H1 (cell line): ENCODE results near the gene TAF5. TPM values are rescaled to one million over a fixed set of nuclear protein-coding genes. Genes with fewer than 3 reads are reported as not detected.
A peak's percentile ranks its signal among the peaks of the same experiment; 100 is the strongest.

Source experiments
- CTCF ChIA-PET: fragments of 300-600 bp; sonication (Branson Sonifier 250); formaldehyde crosslinking; loops from one replicate; lab custom pipeline; 2021; ENCODE audit not compliant: partially characterized antibody; lab: Charles Lee
- POLR2A ChIA-PET: fragments of 300-600 bp; sonication (Branson Sonifier 250); formaldehyde crosslinking; loops from one replicate; lab custom pipeline; 2021; ENCODE audit warnings: inconsistent platforms; ENCODE audit not compliant: partially characterized antibody; lab: Charles Lee
- DNase-seq, 2 experiments: peaks; one replicate each; pipeline versions ENCODE4 v3.0.0 to v3.0.0-alpha.2; 2010 to 2022; ENCODE audit warnings: low spot score in 2 of 2, low read depth in 1 of 2, mixed read lengths in 1 of 2
- FAIRE-seq: peaks from 2 replicates; lab custom pipeline; 2011; peaks lifted over from hg19 to GRCh38; lab: Jason Lieb, UNC
- H2AFZ ChIP-seq: 2 replicates; pipeline ENCODE4 v1.8.1; 2012; ENCODE audit warnings: low read length, inconsistent platforms
- H2AK5ac ChIP-seq: 2 replicates; pipeline ENCODE4 v1.6.1; 2013; ENCODE audit warnings: low read depth, low read length
- H2BK120ac ChIP-seq: replicated peaks from 2 replicates; pipeline ENCODE3; 2013; ENCODE audit warnings: low read depth, low read length, inconsistent platforms
- H2BK12ac ChIP-seq: 2 replicates; pipeline ENCODE4 v1.6.1; 2013; ENCODE audit warnings: low read depth, low read length
- H2BK15ac ChIP-seq: 2 replicates; pipeline ENCODE4 v1.6.1; 2013; ENCODE audit warnings: low read length
- H2BK20ac ChIP-seq: 2 replicates; pipeline ENCODE4 v1.6.1; 2013; ENCODE audit warnings: low read length
- H2BK5ac ChIP-seq: 2 replicates; pipeline ENCODE4 v1.6.1; 2013; ENCODE audit warnings: low read depth, low read length
- H3K14ac ChIP-seq: 2 replicates; pipeline ENCODE4 v1.6.1; 2013; ENCODE audit warnings: inconsistent platforms; ENCODE audit not compliant: insufficient read length
- H3K18ac ChIP-seq: 2 replicates; pipeline ENCODE4 v1.6.1; 2013; ENCODE audit warnings: low read length; ENCODE audit errors: extremely low read depth
- H3K23ac ChIP-seq: 2 replicates; pipeline ENCODE4 v1.6.1; 2013; ENCODE audit warnings: inconsistent platforms; ENCODE audit not compliant: insufficient read length
- H3K23me2 ChIP-seq: 2 replicates; pipeline ENCODE4 v1.6.1; 2013; ENCODE audit warnings: low read depth, low read length
- H3K27ac ChIP-seq: 2 replicates; pipeline ENCODE4 v1.6.1; 2011; ENCODE audit warnings: low read depth, low read length, inconsistent platforms
- H3K27me3 ChIP-seq, 4 experiments: replicated peaks in 1 of 4; 1 replicate in 1 of 4; 2 replicates in 3 of 4; pipeline versions ENCODE4 v1.6.1 to v1.8.1; 2011 to 2013; ENCODE audit warnings: low read length in 3 of 4, mild to moderate bottlenecking in 3 of 4, inconsistent platforms in 2 of 4, mixed read lengths in 2 of 4, moderate library complexity in 1 of 4; ENCODE audit not compliant: control insufficient read depth in 3 of 4, insufficient read depth in 3 of 4; ENCODE audit errors: extremely low read depth in 1 of 4
- H3K36me3 ChIP-seq, 4 experiments: 2 replicates each; pipeline versions ENCODE4 v1.6.1 to v1.8.1; 2011 to 2013; ENCODE audit warnings: mild to moderate bottlenecking in 4 of 4, low read length in 3 of 4, moderate library complexity in 2 of 4, control low read depth in 1 of 4, inconsistent platforms in 1 of 4; ENCODE audit not compliant: insufficient read depth in 4 of 4, control insufficient read depth in 2 of 4
- H3K4ac ChIP-seq: replicated peaks from 2 replicates; pipeline ENCODE3; 2013; ENCODE audit warnings: low read length, low read depth, mixed read lengths, inconsistent platforms; ENCODE audit not compliant: insufficient read length
- H3K4me1 ChIP-seq, 4 experiments: replicated peaks in 1 of 4; 1 replicate in 1 of 4; 2 replicates in 3 of 4; pipeline versions ENCODE4 v1.6.1 to v1.8.1; 2011 to 2013; ENCODE audit warnings: low read length in 3 of 4, inconsistent platforms in 2 of 4, mixed read lengths in 1 of 4; ENCODE audit not compliant: insufficient read depth in 4 of 4, control insufficient read depth in 3 of 4
- H3K4me2 ChIP-seq, 2 experiments: 2 replicates each; pipeline versions ENCODE4 v1.6.1 to v1.8.1; 2011 to 2013; ENCODE audit warnings: low read depth in 2 of 2, low read length in 2 of 2, control low read depth in 1 of 2, inconsistent platforms in 1 of 2, mild to moderate bottlenecking in 1 of 2; ENCODE audit not compliant: insufficient read depth in 1 of 2
- H3K4me3 ChIP-seq, 4 experiments: fragments of 200-600, 300-600 bp in 1 of 4; sonication (generic), shearing (Covaris generic), sonication (Bioruptor Twin) in 1 of 4; 2 replicates each; pipeline versions ENCODE4 v1.5.1 to v1.8.1; 2011 to 2016; ENCODE audit warnings: low read length in 4 of 4, low read depth in 3 of 4, control low read depth in 2 of 4, inconsistent platforms in 2 of 4, mild to moderate bottlenecking in 2 of 4, mixed read lengths in 1 of 4, moderate library complexity in 1 of 4; ENCODE audit not compliant: insufficient read depth in 2 of 4; ENCODE audit errors: extremely low read depth in 1 of 4
- H3K56ac ChIP-seq: replicated peaks from 2 replicates; pipeline ENCODE3; 2013; ENCODE audit warnings: low read depth, mild to moderate bottlenecking, mixed read lengths, low read length, inconsistent platforms; ENCODE audit not compliant: insufficient read length
- H3K79me1 ChIP-seq: 2 replicates; pipeline ENCODE4 v1.6.1; 2013; ENCODE audit warnings: low read depth, low read length, control low read depth
- H3K79me2 ChIP-seq, 2 experiments: 2 replicates each; pipeline versions ENCODE4 v1.6.1 to v1.8.1; 2012 to 2013; ENCODE audit warnings: low read length in 2 of 2, mild to moderate bottlenecking in 2 of 2, inconsistent platforms in 1 of 2; ENCODE audit not compliant: insufficient read depth in 2 of 2, control insufficient read depth in 1 of 2
- H3K9ac ChIP-seq, 4 experiments: replicated peaks in 1 of 4; 1 replicate in 1 of 4; 2 replicates in 3 of 4; pipeline versions ENCODE4 v1.6.1 to v1.8.1; 2011 to 2013; ENCODE audit warnings: low read depth in 3 of 4, low read length in 3 of 4, control low read depth in 2 of 4, mild to moderate bottlenecking in 2 of 4, moderate library complexity in 2 of 4, inconsistent platforms in 1 of 4; ENCODE audit errors: extremely low read depth in 1 of 4
- H3K9me3 ChIP-seq, 2 experiments: 2 replicates each; pipeline versions ENCODE4 v1.6.1 to v1.8.1; 2012 to 2013; ENCODE audit warnings: mild to moderate bottlenecking in 2 of 2, moderate library complexity in 2 of 2, control low read depth in 1 of 2, inconsistent platforms in 1 of 2, low read depth in 1 of 2, low read length in 1 of 2, mixed read lengths in 1 of 2; ENCODE audit not compliant: insufficient read depth in 2 of 2
- H4K20me1 ChIP-seq, 2 experiments: replicated peaks in 1 of 2; 2 replicates each; pipeline versions ENCODE3 to v1.8.1; 2011 to 2013; ENCODE audit warnings: inconsistent platforms in 2 of 2, low read length in 2 of 2, mild to moderate bottlenecking in 1 of 2; ENCODE audit not compliant: insufficient read depth in 2 of 2, control insufficient read depth in 1 of 2
- H4K5ac ChIP-seq: 2 replicates; pipeline ENCODE4 v1.6.1; 2013; ENCODE audit warnings: low read length, low read depth, mixed read lengths, inconsistent platforms; ENCODE audit not compliant: insufficient read length
- H4K8ac ChIP-seq: 2 replicates; pipeline ENCODE4 v1.8.0; 2013; ENCODE audit warnings: mild to moderate bottlenecking, moderate library complexity, low read length, inconsistent platforms; ENCODE audit not compliant: insufficient read depth; ENCODE audit errors: extremely low read depth
- H4K91ac ChIP-seq: replicated peaks from 2 replicates; pipeline ENCODE3; 2013; ENCODE audit warnings: low read length, mixed read lengths, inconsistent platforms; ENCODE audit not compliant: insufficient read length
- CBX8 ChIP-seq: fragments of 300-800, 300-1000 bp; sonication (generic); IDR thresholded peaks from 2 replicates; pipeline ENCODE4 v1.7.1; 2016; ENCODE audit warnings: low read depth, low read length, borderline replicate concordance
- KDM1A ChIP-seq: fragments of 200-600, 300-600 bp; sonication (generic); IDR thresholded peaks from 2 replicates; pipeline ENCODE4 v1.7.1; 2016; ENCODE audit warnings: mild to moderate bottlenecking, low read length, borderline replicate concordance
- WGBS, 2 experiments: shearing (Covaris generic) in 1 of 2; methylation state at CpG; one replicate each; pipeline versions ENCODE4 v1.1.6 to v1.1.7; 2013 to 2015; ENCODE audit warnings: low lambda C conversion rate in 2 of 2, mixed read lengths in 2 of 2, inconsistent platforms in 1 of 2, low coverage in 1 of 2, missing lambda C conversion rate in 1 of 2; ENCODE audit not compliant: insufficient replicate concordance in 2 of 2, insufficient coverage in 1 of 2, insufficient read length in 1 of 2; ENCODE audit errors: extremely low coverage in 1 of 2, missing lambda C conversion rate in 1 of 2; 5-methylcytosine and 5-hydroxymethylcytosine counted together
- polyA plus RNA-seq, 7 experiments: library from polyadenylated mRNA; depleted of rRNA in 3 of 7; stranded (reverse) in 5 of 7; unstranded in 2 of 7; fragments of >200 nt in 5 of 7; fragments of 200-250 nt in 2 of 7; gene quantifications; 1 replicate in 5 of 7; 2 replicates in 1 of 7; 4 replicates in 1 of 7; pipeline versions ENCODE4 v1.2.1 to v1.2.3, GENCODE V29; 2011 to 2013; ENCODE audit warnings: missing spikeins in 2 of 7, mixed read lengths in 2 of 7
- total RNA-seq: library from RNA; stranded (reverse); fragmentation: NEBNext Ultra II Directional; extraction: Animal tissue kit (Norgen Biotek cat#: 25700); gene quantifications from 2 replicates; pipeline ENCODE4 v1.2.1, GENCODE V29; 2021

Gene TAF5
- total and polyA plus RNA-seq, 2 of the 8 experiments (the other 6 are each of a cell fraction or from before 2014, with no cell fraction given): 5.8 to 15.6 TPM

GRCh38 chr10:103350175-103350516 lies 17.6 kb upstream of the TAF5 start:
- Histone ChIP-seq H4K20me1 (no peaks in the 10 kb centered on the region), H4K5ac (no peak overlapping the region), H2BK20ac (no peak overlapping the region), H2AFZ (no peak overlapping the region), H4K91ac (no peak overlapping the region), H2BK120ac (no peak overlapping the region), H3K4me1 (peaks cover 0 to 3% (median 1%) of the 10 kb centered on the region in 4 experiments; a peak in 4 of 7 replicates), H2BK5ac (no peak overlapping the region), H3K36me3 (peaks cover 0 to 25% (median 14%) of the 10 kb centered on the region in 4 experiments; a peak in 7 of 8 replicates), H3K23ac (no peak overlapping the region), H3K9ac (peak overlapping the region in 3 of 4 experiments; percentile 71 to 82 (median 76); a peak in 3 of 7 replicates), H2BK15ac (no peak overlapping the region), H3K23me2 (peaks cover 2% of the 10 kb centered on the region; the same call in 1 of the 2 replicates), H3K18ac (no peak overlapping the region), H3K79me2 (peaks cover 0 to 4% of the 10 kb centered on the region in 2 experiments; a peak in 2 of 4 replicates), H4K8ac (no peak overlapping the region), H3K9me3 (no peaks in the 10 kb centered on the region), H3K79me1 (no peaks in the 10 kb centered on the region), H3K27me3 (no peaks in the 10 kb centered on the region), H3K4me2 (peak overlapping the region; percentile 72 to 83), H3K56ac (peak overlapping the region; percentile 6), H3K4ac (no peak overlapping the region), H2AK5ac (no peak overlapping the region), H3K14ac (no peak overlapping the region), H2BK12ac (no peak overlapping the region), H3K27ac (0 out of 2 replicates have a peak overlapping the region, but pooled peaks have one; percentile 45), H3K4me3 (peak overlapping the region; percentile 72 to 83 (median 76))
- ChIA-PET POLR2A (interaction anchor here (0.6 to 2.7 kb wide), 5 partner anchors 18 to 647 kb away, joined by 3 to 14 read pairs (median 3); partner anchors contain the start of gene TAF5), CTCF (interaction anchor here (0.7 kb wide), 1 partner anchor 28 kb away, joined by 6 read pairs; no protein-coding TSS in a partner anchor)
- TF ChIP-seq CBX8 (no peak), KDM1A (0 out of 2 replicates have a peak, but pooled peaks have one; percentile 56)
- DNase-seq: no peak
- WGBS, 2 experiments: 67% methylated on average over 16 of the region's 16 CpGs; no CpG with 5 or more reads in 1 of the 2 experiments
- no peak for FAIRE-seq
